WTC11 (cell line): ENCODE results near the gene ZNF185. TPM values are rescaled to one million over a fixed set of nuclear protein-coding genes. Genes with fewer than 3 reads are reported as not detected.

Source experiments
- ATAC-seq: fragments of 200-7000 bp; cut with Tn5 transposase; 2 replicates; pipeline ENCODE4 v1.10.0; 2021; ENCODE audit warnings: mild to moderate bottlenecking, moderate library complexity
- CTCF ChIA-PET: fragments of 300-600 bp; sonication (Branson Sonifier 250); formaldehyde crosslinking; loops from one replicate; lab custom pipeline; 2021; ENCODE audit warnings: antibody characterized with exemption; lab: Charles Lee
- POLR2A ChIA-PET: fragments of 350-600 bp; sonication (Branson Sonifier 250); formaldehyde crosslinking; loops from one replicate; lab custom pipeline; 2021; ENCODE audit warnings: antibody characterized with exemption; lab: Charles Lee
- DNase-seq: peaks from one replicate; pipeline ENCODE4 v3.0.0; 2021; ENCODE audit warnings: low spot score
- H3K27ac Mint-ChIP-seq: 2 replicates; pipeline ENCODE4 v1.8.0; 2021; ENCODE audit warnings: mixed read lengths
- H3K27me3 Mint-ChIP-seq: 2 replicates; pipeline ENCODE4 v1.8.0; 2021; ENCODE audit warnings: low read depth, mild to moderate bottlenecking, moderate library complexity, mixed read lengths
- H3K36me3 Mint-ChIP-seq: 2 replicates; pipeline ENCODE4 v1.8.0; 2021; ENCODE audit warnings: mixed read lengths
- H3K4me1 Mint-ChIP-seq: 2 replicates; pipeline ENCODE4 v1.8.0; 2022; ENCODE audit warnings: mixed read lengths
- H3K4me3 Mint-ChIP-seq: 2 replicates; pipeline ENCODE4 v1.8.0; 2021; ENCODE audit warnings: mild to moderate bottlenecking, moderate library complexity, mixed read lengths
- H3K9me3 Mint-ChIP-seq: 2 replicates; pipeline ENCODE4 v1.8.0; 2021; ENCODE audit warnings: mixed read lengths
- ATF6 ChIP-seq: sonication (generic); formaldehyde crosslinking; IDR thresholded peaks from 2 replicates; pipeline ENCODE4 v1.8.1; 2023; ENCODE audit warnings: mild to moderate bottlenecking, missing genetic modification reagents
- CBFB ChIP-seq: sonication (generic); formaldehyde crosslinking; IDR thresholded peaks from 2 replicates; pipeline ENCODE4 v1.8.1; 2022; ENCODE audit warnings: mild to moderate bottlenecking, low read depth, missing genetic modification reagents
- CREM ChIP-seq: sonication (generic); formaldehyde crosslinking; IDR thresholded peaks from 2 replicates; pipeline ENCODE4 v1.8.1; 2022; ENCODE audit warnings: mild to moderate bottlenecking, missing genetic modification reagents, moderate library complexity
- GTF2I ChIP-seq: fragments of 250-450 bp; sonication (Bioruptor Pico); conservative IDR thresholded peaks from 2 replicates; pipeline ENCODE4 v1.4.0; 2021; ENCODE audit warnings: mild to moderate bottlenecking
- JUN ChIP-seq: sonication (generic); formaldehyde crosslinking; IDR thresholded peaks from 2 replicates; pipeline ENCODE4 v1.8.0; 2023; ENCODE audit warnings: mild to moderate bottlenecking, missing genetic modification reagents
- MYBL2 ChIP-seq: sonication (generic); formaldehyde crosslinking; IDR thresholded peaks from 2 replicates; pipeline ENCODE4 v1.8.1; 2023; ENCODE audit warnings: mild to moderate bottlenecking, moderate library complexity, missing genetic modification reagents
- RELA ChIP-seq: sonication (generic); formaldehyde crosslinking; IDR thresholded peaks from 2 replicates; pipeline ENCODE4 v1.8.1; 2022; ENCODE audit warnings: missing genetic modification reagents, mild to moderate bottlenecking, borderline replicate concordance
- SMAD3 ChIP-seq: sonication (generic); formaldehyde crosslinking; IDR thresholded peaks from 2 replicates; pipeline ENCODE4 v1.8.0; 2022; ENCODE audit warnings: missing genetic modification reagents, mild to moderate bottlenecking, borderline replicate concordance
- SOX15 ChIP-seq: fragments of 250-450 bp; sonication (Bioruptor Pico); IDR thresholded peaks from 2 replicates; pipeline ENCODE4 v1.9.0; 2021; ENCODE audit warnings: mild to moderate bottlenecking
- TCF7 ChIP-seq: sonication (generic); formaldehyde crosslinking; IDR thresholded peaks from 2 replicates; pipeline ENCODE4 v1.8.0; 2022; ENCODE audit warnings: mild to moderate bottlenecking, low read depth, missing genetic modification reagents, moderate library complexity
- TEAD1 ChIP-seq: sonication (generic); formaldehyde crosslinking; IDR thresholded peaks from 2 replicates; pipeline ENCODE4 v1.8.0; 2022; ENCODE audit warnings: mild to moderate bottlenecking, missing genetic modification reagents
- TP53 ChIP-seq: sonication (generic); formaldehyde crosslinking; IDR thresholded peaks from 2 replicates; pipeline ENCODE4 v1.8.1; 2023; ENCODE audit warnings: mild to moderate bottlenecking, missing genetic modification reagents
- ZNF219 ChIP-seq: sonication (generic); formaldehyde crosslinking; IDR thresholded peaks from 2 replicates; pipeline ENCODE4 v1.8.0; 2023; ENCODE audit warnings: missing genetic modification reagents, mild to moderate bottlenecking, borderline replicate concordance
- ZNF423 ChIP-seq: fragments of 250-450 bp; sonication (Bioruptor Pico); IDR thresholded peaks from 2 replicates; pipeline ENCODE4 v2.1.2; 2022; ENCODE audit warnings: mild to moderate bottlenecking, moderate library complexity
- total RNA-seq: library from RNA; stranded (reverse); gene quantifications from 3 replicates; pipeline ENCODE4 v1.2.3, GENCODE V29; 2021
- TF ChIP-seq, protein P1 (sequence below): sonication (generic); formaldehyde crosslinking; IDR thresholded peaks from 2 replicates; pipeline ENCODE4 v1.8.1; 2022; ENCODE audit warnings: missing genetic modification reagents, borderline replicate concordance
- TF ChIP-seq, protein P2 (sequence below): fragments of 250-450 bp; sonication (Bioruptor Pico); IDR thresholded peaks from 2 replicates; pipeline ENCODE4 v1.9.0; 2021; ENCODE audit warnings: moderate library complexity, mild to moderate bottlenecking, inconsistent platforms, borderline replicate concordance

Gene ZNF185
- total RNA-seq, 1 experiment from 2014 or later = 8.2 TPM

DNA sequence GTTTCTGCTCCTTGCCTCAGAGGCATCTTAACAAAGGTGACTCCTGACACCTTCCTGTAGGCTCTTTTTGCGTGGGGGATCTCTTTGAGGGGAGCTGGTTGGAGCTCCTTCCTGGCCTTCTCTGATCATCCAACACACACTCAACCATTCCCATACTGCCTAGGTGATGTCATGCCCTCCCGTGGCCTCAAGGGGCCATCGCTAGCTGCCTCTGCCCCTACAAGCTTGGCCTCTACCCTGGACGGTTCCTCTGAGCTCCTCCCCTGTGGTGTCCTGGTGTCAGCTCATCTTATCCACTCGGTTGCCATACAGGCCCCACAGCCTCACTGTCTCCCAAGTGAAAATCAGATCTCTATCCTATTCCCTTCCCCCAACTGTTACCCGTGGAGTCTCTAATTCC is 13.7 kb upstream of the ZNF185 start (continued):
- TF ChIP-seq, protein P1, sequence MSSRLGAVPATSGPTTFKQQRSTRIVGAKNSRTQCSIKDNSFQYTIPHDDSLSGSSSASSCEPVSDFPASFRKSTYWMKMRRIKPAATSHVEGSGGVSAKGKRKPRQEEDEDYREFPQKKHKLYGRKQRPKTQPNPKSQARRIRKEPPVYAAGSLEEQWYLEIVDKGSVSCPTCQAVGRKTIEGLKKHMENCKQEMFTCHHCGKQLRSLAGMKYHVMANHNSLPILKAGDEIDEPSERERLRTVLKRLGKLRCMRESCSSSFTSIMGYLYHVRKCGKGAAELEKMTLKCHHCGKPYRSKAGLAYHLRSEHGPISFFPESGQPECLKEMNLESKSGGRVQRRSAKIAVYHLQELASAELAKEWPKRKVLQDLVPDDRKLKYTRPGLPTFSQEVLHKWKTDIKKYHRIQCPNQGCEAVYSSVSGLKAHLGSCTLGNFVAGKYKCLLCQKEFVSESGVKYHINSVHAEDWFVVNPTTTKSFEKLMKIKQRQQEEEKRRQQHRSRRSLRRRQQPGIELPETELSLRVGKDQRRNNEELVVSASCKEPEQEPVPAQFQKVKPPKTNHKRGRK = no peak
- TF ChIP-seq TP53 (CRISPR knock-in tag) (no peak), JUN (CRISPR knock-in tag) (no peak)

- Mint-ChIP-seq H3K9me3 (no peaks in the 10 kb centered on the region), H3K4me3 (no peak overlapping the region), H3K27ac (no peak overlapping the region), H3K27me3 (peaks cover 32% of the 10 kb centered on the region), H3K4me1 (peaks cover 47% of the 10 kb centered on the region), H3K36me3 (no peaks in the 10 kb centered on the region)
- TF ChIP-seq CREM (CRISPR knock-in tag) = no peak
- TF ChIP-seq, protein P1 = no peak
- no peak for TF ChIP-seq TEAD1
- no peak for TF ChIP-seq CBFB (CRISPR knock-in tag)
- TF ChIP-seq SOX15 (CRISPR knock-in tag) = no peak
- TF ChIP-seq TCF7 (CRISPR knock-in tag) = no peak
- no peak for TF ChIP-seq SMAD3 (CRISPR knock-in tag)
- no peak for TF ChIP-seq ATF6 (CRISPR knock-in tag)
- TF ChIP-seq, protein P2, sequence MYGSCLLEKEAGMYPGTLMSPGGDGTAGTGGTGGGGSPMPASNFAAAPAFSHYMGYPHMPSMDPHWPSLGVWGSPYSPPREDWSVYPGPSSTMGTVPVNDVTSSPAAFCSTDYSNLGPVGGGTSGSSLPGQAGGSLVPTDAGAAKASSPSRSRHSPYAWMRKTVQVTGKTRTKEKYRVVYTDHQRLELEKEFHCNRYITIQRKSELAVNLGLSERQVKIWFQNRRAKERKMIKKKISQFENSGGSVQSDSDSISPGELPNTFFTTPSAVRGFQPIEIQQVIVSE = no peak
- TF ChIP-seq RELA = no peak
- ATAC-seq (no peak), DNase-seq (no peak)
- POLR2A ChIA-PET = no interaction called here
- CTCF ChIA-PET = interaction anchor here (0.9 kb wide), 1 partner anchor 17 kb away, joined by 3 read pairs; no protein-coding TSS in a partner anchor
Observed at GRCh38 chrX:152886716-152887115, 11.2 kb upstream of the ZNF185 start.

GRCh38 chrX:152892499-152892898 is 5.4 kb upstream of the ZNF185 start:
- H3K27ac Mint-ChIP-seq = no peak overlapping the region
- TF ChIP-seq ZNF219 (CRISPR knock-in tag) (no peak), MYBL2 (CRISPR knock-in tag) (no peak), ZNF423 (CRISPR knock-in tag) (no peak), GTF2I (CRISPR knock-in tag) (no peak)
- TF ChIP-seq, protein P1 = no peak
- ChIA-PET CTCF (interaction anchor here (0.7 to 3.0 kb wide), 7 partner anchors 8 to 71 kb away, joined by 3 to 17 read pairs (median 5); no protein-coding TSS in a partner anchor), POLR2A (no interaction called here)
- H3K27me3 Mint-ChIP-seq = peaks cover 43% of the 10 kb centered on the region
- ATAC-seq (no peak), DNase-seq (no peak)
- H3K4me1 Mint-ChIP-seq = peaks cover 81% of the 10 kb centered on the region
- no peaks in the 10 kb centered on the region for H3K36me3 Mint-ChIP-seq
- no peak overlapping the region for H3K4me3 Mint-ChIP-seq
- no peaks in the 10 kb centered on the region for H3K9me3 Mint-ChIP-seq
